GM20000 (cell line): ENCODE results near the gene RBM45.

Experiments
- DNase-seq: peaks from one replicate; pipeline ENCODE4 v3.0.0; 2012; ENCODE audit warnings: low spot score
- TF ChIP-seq, protein P1 (sequence below): IDR thresholded peaks from 2 replicates; pipeline ENCODE4 v1.5.1; 2012; ENCODE audit warnings: mild to moderate bottlenecking, control low read depth; ENCODE audit errors: extremely low read depth, missing control alignments

Gene RBM45

DNA sequence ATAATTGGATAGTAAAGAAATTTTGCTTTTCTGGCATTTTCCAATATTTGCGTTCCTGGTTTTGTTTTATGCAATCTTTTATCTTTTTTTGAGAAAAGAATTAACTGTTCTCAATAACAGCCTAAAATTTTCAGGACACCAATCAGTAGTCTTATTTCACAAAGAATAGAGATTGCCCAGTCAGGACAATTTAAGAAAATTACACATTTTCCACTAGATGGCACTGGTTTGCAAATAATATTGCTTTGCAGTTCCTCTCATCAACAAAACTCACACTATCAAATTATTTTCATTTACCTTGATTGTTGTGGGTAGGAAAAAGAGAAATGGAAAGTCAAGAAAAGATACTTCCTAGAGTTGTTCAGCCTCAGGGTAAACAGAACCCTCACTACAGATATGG lies 2.4 kb upstream of the RBM45 start:
- TF ChIP-seq, protein P1, sequence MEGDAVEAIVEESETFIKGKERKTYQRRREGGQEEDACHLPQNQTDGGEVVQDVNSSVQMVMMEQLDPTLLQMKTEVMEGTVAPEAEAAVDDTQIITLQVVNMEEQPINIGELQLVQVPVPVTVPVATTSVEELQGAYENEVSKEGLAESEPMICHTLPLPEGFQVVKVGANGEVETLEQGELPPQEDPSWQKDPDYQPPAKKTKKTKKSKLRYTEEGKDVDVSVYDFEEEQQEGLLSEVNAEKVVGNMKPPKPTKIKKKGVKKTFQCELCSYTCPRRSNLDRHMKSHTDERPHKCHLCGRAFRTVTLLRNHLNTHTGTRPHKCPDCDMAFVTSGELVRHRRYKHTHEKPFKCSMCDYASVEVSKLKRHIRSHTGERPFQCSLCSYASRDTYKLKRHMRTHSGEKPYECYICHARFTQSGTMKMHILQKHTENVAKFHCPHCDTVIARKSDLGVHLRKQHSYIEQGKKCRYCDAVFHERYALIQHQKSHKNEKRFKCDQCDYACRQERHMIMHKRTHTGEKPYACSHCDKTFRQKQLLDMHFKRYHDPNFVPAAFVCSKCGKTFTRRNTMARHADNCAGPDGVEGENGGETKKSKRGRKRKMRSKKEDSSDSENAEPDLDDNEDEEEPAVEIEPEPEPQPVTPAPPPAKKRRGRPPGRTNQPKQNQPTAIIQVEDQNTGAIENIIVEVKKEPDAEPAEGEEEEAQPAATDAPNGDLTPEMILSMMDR, result peak; percentile 20
- DNase-seq, result peak; percentile 73

GRCh38 chr2:178110681-178111080 lies 1.6 kb upstream of the RBM45 start:
- no peak for DNase-seq
- TF ChIP-seq, protein P1, result no peak

GRCh38 chr2:178111743-178112142 lies 494 bp upstream of the RBM45 start:
- TF ChIP-seq, protein P1, result no peak

DNA sequence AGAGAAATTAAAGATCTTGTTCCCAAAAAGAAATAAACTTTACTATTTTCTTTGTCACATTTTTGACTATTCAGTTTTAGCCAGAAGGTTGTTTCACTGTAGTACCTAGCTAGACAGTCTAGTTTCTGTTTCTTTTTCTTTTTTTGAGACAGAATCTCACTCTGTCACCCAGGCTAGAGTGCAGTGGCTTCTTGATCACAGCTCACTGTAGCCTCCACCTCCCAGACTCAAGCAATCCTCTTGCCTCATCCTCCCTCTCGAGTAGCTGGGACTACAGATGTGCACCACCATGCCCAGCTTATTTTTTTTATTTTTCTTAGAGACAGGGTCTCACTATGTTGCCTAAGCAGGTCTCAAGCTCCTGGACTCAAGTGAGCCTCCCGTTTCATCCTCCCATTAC lies 2.2 kb downstream of the RBM45 start:
- TF ChIP-seq, protein P1, result no peak
- peak; percentile 31 for DNase-seq

More at GRCh38 chr2:178111743-178112142, 494 bp upstream of the RBM45 start:
- DNase-seq, result no peak

GRCh38 chr2:178115271-178115670 lies 3.0 kb downstream of the RBM45 start:
- DNase-seq, result no peak
- TF ChIP-seq, protein P1, result no peak

DNA sequence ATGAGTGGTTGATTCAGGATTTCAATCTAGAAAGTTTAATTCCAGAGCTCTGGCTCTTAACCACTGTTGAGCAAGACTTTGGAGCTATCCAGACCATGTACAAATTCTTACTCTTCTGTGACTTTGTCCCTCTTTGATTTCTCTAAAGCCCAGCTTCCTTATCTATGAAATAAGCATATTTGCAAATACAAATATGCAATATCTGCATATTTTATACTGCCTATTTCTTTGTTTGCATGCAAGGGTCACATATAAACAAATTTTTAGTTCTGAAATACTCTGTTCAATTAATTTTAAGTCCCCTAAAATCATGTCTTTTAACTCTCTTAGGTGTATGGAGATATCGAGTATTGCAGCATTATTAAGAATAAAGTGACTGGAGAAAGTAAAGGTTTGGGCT lies 5.5 kb downstream of the RBM45 start:
- no peak for DNase-seq
- TF ChIP-seq, protein P1, result no peak

DNA sequence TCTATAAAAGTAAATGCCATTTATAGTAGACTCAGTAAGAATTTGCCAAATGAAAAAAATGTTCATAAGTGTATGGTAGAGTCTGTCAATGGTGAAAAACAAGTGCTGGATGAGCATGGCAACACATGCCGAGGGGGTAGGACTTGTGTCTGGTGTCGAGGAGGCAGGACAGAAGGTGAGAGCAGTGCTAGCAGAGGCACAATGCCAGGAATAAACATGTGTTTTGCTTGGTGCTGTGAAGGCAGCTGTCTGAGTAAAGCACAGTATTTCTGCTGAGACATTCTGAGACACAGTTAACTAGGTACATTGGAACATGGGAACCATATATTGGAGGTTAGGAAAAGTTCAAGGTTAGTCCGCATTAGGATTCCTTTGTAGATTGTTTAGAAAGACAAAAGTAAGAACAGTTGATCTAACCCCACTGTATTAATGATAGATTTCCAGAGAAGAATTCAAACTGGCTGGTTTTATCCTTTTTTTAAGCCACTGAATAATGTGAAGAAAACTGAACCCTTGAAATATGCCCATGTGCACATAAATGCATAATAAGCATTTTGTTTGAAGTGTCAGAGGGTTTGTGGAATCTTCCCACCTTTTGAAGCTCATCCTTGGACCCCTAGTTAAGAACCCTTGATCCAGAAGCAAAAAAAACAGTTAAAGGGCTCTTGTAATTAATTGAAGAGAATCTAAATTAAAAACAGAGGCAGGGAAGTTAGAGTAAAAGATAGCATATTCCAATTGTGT lies 7.1 kb downstream of the RBM45 start:
- TF ChIP-seq, protein P1, result no peak
- no peak for DNase-seq
